Endothelial cell of coronary artery (primary cell): Measurements from ENCODE around the gene ACSBG1. TPM values are rescaled to one million over a fixed set of nuclear protein-coding genes. Genes with fewer than 3 reads are reported as not detected.

Experiments
- total RNA-seq: library from RNA; depleted of rRNA; stranded (reverse); fragments of >200 nt; gene quantifications from 2 replicates; pipeline ENCODE4 v1.2.3, GENCODE V29; 2014

The ACSBG1 gene, protein sequence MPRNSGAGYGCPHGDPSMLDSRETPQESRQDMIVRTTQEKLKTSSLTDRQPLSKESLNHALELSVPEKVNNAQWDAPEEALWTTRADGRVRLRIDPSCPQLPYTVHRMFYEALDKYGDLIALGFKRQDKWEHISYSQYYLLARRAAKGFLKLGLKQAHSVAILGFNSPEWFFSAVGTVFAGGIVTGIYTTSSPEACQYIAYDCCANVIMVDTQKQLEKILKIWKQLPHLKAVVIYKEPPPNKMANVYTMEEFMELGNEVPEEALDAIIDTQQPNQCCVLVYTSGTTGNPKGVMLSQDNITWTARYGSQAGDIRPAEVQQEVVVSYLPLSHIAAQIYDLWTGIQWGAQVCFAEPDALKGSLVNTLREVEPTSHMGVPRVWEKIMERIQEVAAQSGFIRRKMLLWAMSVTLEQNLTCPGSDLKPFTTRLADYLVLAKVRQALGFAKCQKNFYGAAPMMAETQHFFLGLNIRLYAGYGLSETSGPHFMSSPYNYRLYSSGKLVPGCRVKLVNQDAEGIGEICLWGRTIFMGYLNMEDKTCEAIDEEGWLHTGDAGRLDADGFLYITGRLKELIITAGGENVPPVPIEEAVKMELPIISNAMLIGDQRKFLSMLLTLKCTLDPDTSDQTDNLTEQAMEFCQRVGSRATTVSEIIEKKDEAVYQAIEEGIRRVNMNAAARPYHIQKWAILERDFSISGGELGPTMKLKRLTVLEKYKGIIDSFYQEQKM
- not detected in 2 replicates for total RNA-seq

GRCh38 chr15:78234515-78235040 is at the start of gene ACSBG1:
Gene ACSBG1 (minus strand): TSS chr15:78234565. CDS start chr15:78234501, 64 bp downstream.

DNA sequence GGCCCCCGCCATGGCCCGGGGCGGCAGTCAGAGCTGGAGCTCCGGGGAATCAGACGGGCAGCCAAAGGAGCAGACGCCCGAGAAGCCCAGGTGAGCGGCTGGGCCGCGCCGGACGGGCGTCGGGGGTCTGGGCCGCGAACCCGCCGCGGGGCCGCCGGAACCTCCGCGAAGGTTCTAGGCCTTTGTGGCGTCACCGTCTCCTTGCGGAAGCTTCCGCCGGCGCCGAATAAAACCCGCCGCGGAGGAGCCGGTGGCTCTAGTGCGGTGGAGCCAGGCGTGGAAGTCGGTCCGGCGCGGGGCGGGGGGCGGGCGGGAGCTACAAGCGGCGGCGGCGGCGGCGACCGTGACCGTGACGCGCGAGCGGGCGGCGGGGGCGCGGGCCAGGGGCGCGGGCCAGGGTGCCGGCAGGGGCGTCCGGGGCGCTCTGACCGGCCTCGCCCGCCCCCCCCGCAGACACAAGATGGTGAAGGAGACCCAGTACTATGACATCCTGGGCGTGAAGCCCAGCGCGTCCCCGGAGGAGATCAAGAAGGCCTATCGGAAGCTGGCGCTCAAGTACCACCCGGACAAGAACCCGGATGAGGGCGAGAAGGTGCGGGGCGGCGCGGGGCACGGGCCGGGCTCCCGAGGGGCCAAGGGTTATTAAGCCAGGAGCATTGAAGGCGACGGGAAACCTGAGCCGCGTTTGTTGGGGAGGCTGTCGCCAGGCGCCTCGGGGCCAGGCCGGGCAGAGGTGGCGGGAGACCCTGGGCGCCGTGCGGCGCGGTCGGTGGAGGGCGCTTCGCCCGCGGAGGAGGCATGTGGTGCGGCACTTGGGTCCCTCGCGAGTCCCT is 30.2 kb upstream of the ACSBG1 start, which contains the start of gene DNAJA4:
Gene DNAJA4, plus strand, starts transcription at position 259 of the 833 bp plus-strand sequence. Its CDS starts 202 bp downstream, at position 461.

DNA sequence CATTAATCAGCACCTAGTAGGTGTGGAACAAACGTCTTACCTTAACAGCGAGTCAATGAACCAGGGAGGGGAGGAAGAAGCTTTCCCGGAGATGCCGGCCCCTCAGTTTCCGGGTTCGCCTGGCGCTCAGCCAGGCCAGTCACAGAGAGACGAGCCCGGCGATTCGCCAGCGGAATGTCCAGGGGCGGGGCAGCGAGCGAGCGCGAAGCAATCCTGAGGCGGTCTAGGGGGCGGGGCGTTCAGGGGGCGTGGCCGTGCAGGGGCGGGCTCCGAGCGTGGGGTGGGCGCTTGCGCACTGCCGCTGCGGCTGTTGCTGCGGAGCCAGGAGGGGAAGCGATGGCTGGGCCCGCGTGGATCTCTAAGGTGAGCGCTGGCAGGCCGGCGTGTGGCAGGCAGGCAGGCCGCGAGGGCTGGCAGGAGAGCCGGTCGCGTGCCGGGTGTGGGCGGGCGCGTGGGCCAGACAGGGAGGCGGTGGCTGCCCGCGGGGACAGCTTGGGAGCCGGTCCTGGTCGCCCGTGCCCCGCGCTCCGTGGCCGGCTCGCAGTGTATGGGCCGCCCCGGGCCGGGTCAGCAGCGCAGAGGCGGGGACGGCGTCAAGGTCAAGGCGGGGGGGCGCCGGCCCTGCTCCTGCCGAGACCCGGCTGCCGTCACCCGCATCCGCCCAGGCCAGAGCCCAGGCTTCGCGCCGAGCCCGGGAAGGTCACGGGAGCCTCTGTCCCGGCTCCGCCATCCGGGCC is 85.1 kb downstream of the ACSBG1 start, which contains the start of gene IDH3A:
Gene IDH3A, plus strand, starts transcription at position 295 of the 737 bp plus-strand sequence. Its CDS starts 42 bp downstream, at position 337.

GRCh38 chr15:78131295-78132061 is 102.9 kb downstream of the ACSBG1 start, which contains the start of gene CIB2:
Gene CIB2 (minus strand): TSS chr15:78131445. CDS start chr15:78131215, 230 bp downstream.

Other genes with a start within 250 kb of the ACSBG1 start
- gene TBC1D2B, start 156.9 kb downstream of the ACSBG1 start, total RNA-seq = 25.9 and 29.6 TPM in 2 replicates
- not detected in 2 replicates for gene SH2D7, start 142.0 kb downstream of the ACSBG1 start, total RNA-seq
- gene CIB2, start 103.1 kb downstream of the ACSBG1 start, total RNA-seq = 1.4 and 4.0 TPM in 2 replicates
- 27.4 and 27.7 TPM in 2 replicates for gene IDH3A, start 85.2 kb downstream of the ACSBG1 start, total RNA-seq
- 5.3 and 10.0 TPM in 2 replicates for gene DNAJA4, start 30.0 kb upstream of the ACSBG1 start, total RNA-seq
- gene SKIC8, start 65.0 kb upstream of the ACSBG1 start, total RNA-seq = 79.0 and 93.5 TPM in 2 replicates
- not detected in 2 replicates for gene CRABP1, start 105.8 kb upstream of the ACSBG1 start, total RNA-seq
- gene IREB2, start 203.7 kb upstream of the ACSBG1 start, total RNA-seq = 29.9 and 39.0 TPM in 2 replicates